Progenitor cell of endocrine pancreas (in vitro differentiated cells): ENCODE measurements around the gene RPRD1B. TPM values are rescaled to one million over a fixed set of nuclear protein-coding genes. Genes with fewer than 3 reads are reported as not detected.

Source experiments
- DNase-seq: peaks from one replicate; pipeline ENCODE4 v3.0.0; 2021; ENCODE audit warnings: low spot score; ENCODE audit not compliant: unreplicated experiment
- H3K27ac Mint-ChIP-seq: 2 replicates; pipeline ENCODE4 v1.8.0; 2021; ENCODE audit warnings: mild to moderate bottlenecking, moderate library complexity, mixed read lengths
- H3K27me3 Mint-ChIP-seq: 2 replicates; pipeline ENCODE4 v1.8.0; 2021; ENCODE audit warnings: mixed read lengths
- H3K36me3 Mint-ChIP-seq: 2 replicates; pipeline ENCODE4 v1.8.0; 2022; ENCODE audit warnings: mixed read lengths; ENCODE audit not compliant: insufficient read depth
- H3K4me1 Mint-ChIP-seq: 2 replicates; pipeline ENCODE4 v1.8.0; 2021; ENCODE audit warnings: low read depth, mixed read lengths
- H3K4me3 Mint-ChIP-seq: 2 replicates; pipeline ENCODE4 v1.8.0; 2021; ENCODE audit warnings: low read depth, mild to moderate bottlenecking, moderate library complexity, mixed read lengths
- H3K9me3 Mint-ChIP-seq: 2 replicates; pipeline ENCODE4 v1.8.0; 2021; ENCODE audit warnings: low read depth, mixed read lengths
- CTCF ChIP-seq: fragments of 200-600 bp; sonication (generic); IDR thresholded peaks from one replicate; pipeline ENCODE4 v1.5.0; 2021; ENCODE audit warnings: antibody characterized with exemption, mild to moderate bottlenecking; ENCODE audit not compliant: unreplicated experiment
- total RNA-seq: library from RNA; stranded (reverse); gene quantifications from 2 replicates; pipeline ENCODE4 v1.2.1, GENCODE V29; 2021

The RPRD1B gene
- total RNA-seq, 1 donor from 2014 or later: 31.7 TPM

DNA sequence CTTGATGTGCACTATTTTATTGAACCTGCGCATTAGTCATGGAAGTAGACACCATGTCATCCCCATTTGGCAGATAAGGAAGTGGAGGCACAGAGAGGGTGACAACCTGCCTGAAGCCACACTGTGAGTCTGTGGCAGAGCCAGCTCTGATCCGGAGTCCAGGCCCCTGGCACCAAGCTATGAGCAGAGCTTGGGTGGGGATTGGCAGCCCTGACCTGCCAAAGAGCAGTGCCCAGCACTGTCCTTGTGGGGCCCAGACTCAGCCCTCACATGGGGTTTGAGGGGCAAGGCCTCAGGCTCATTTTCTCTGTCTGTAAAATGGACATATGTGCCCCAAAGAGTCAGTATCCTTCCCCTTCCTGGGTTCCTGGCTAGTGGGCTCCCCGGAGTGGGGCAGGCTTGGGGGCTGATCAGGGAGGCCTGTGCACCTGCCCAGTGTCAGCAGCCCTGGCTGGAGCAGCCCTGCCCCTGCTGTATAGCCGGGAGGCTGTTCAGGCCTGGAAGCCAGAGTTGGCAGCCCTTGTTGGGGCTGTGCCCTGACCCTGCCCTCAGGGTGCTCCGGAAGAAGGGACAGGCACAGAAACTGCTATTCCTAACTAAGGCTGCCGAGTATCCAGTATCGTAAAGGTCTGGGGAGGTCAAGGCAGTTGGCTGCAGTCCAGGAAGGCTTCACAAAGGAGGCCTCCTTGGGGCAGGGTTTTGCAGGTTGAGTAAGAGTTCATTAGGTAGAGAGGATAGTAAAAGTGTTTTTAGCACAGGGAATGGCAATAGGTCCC, 92.8 kb downstream of the RPRD1B start:
- DNase-seq: no peak
- no peak overlapping the region for H3K4me3 Mint-ChIP-seq
- H3K27ac Mint-ChIP-seq: no peak overlapping the region
- no peaks in the 10 kb centered on the region for H3K36me3 Mint-ChIP-seq
- H3K9me3 Mint-ChIP-seq: no peaks in the 10 kb centered on the region
- peaks cover 8% of the 10 kb centered on the region for H3K4me1 Mint-ChIP-seq
- no peaks in the 10 kb centered on the region for H3K27me3 Mint-ChIP-seq
- no peak for TF ChIP-seq CTCF

DNA sequence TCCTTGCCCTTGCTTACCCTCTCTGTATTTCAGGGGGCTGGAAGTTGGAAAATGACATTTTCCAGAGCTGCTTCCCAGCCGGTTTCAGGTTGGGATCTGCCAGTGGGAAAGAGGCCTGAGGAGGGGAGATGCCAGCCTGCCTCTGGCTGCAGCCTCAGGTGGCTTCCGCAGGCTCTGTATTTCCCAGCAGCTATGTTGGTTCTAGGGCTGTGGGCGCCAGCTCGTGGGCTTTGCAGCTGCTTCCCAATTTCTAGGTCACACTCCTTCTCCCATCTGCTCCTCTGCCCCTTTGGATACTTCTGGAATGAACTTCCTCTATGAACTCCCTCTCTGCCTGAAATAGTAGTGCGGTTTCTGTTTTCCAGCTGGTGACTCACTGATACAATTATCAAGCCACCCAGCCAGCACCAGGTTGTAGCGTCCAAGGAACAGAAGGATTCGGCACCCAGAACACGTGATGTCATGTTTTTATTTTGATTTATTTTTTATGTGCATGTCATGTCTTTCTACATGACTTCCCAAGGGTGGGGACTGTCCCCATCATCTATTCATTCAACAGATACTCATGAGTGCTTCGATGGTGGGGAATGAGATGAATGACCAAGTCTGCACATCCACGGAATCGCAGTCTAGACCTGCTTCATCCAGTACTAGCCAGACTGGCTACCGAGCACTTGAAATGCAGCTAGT, 93.5 kb downstream of the RPRD1B start:
- Mint-ChIP-seq H3K9me3 (no peaks in the 10 kb centered on the region), H3K4me1 (peaks cover 8% of the 10 kb centered on the region), H3K4me3 (no peak overlapping the region), H3K36me3 (no peaks in the 10 kb centered on the region), H3K27ac (no peak overlapping the region), H3K27me3 (no peaks in the 10 kb centered on the region)
- no peak for TF ChIP-seq CTCF
- DNase-seq: no peak

DNA sequence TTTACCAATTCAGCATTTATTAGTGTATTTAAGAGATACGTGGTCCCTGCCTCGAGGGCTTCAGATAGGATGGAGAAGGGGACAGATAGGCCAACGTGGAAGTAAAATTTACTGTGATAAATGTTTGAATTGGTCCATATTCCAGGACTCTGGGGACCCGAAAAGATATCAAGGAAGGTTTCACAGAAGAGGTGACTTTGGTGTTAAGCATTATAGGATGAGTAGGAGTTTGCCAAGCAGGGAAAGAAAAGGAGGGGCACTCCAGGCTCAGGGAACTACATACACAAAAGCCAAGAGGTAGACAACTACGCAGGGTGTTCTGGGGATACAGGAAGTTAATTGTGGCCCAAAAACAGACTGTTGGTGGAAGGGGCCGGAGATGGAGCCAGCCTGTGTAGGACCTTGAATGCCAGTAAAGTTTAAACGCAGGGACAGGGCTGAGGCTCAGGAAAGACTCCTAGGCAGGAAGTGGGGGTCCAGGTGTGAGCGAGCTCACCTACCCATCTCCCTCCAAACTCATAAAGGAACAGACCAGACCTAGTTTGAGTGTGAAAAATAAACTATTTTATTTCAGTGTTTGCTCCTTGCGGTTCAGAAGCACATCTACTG, 94.5 kb downstream of the RPRD1B start:
- Mint-ChIP-seq H3K9me3 (no peaks in the 10 kb centered on the region), H3K27ac (no peak overlapping the region), H3K36me3 (no peaks in the 10 kb centered on the region), H3K27me3 (no peaks in the 10 kb centered on the region), H3K4me3 (no peak overlapping the region), H3K4me1 (peaks cover 4% of the 10 kb centered on the region)
- DNase-seq: no peak
- no peak for TF ChIP-seq CTCF

GRCh38 chr20:38128691-38129090, 95.1 kb downstream of the RPRD1B start:
- DNase-seq: no peak
- H3K27me3 Mint-ChIP-seq: peaks cover under 1% of the 10 kb centered on the region
- H3K9me3 Mint-ChIP-seq: no peaks in the 10 kb centered on the region
- no peaks in the 10 kb centered on the region for H3K4me1 Mint-ChIP-seq
- no peak overlapping the region for H3K27ac Mint-ChIP-seq
- H3K4me3 Mint-ChIP-seq: no peak overlapping the region
- no peaks in the 10 kb centered on the region for H3K36me3 Mint-ChIP-seq
- TF ChIP-seq CTCF: no peak

DNA sequence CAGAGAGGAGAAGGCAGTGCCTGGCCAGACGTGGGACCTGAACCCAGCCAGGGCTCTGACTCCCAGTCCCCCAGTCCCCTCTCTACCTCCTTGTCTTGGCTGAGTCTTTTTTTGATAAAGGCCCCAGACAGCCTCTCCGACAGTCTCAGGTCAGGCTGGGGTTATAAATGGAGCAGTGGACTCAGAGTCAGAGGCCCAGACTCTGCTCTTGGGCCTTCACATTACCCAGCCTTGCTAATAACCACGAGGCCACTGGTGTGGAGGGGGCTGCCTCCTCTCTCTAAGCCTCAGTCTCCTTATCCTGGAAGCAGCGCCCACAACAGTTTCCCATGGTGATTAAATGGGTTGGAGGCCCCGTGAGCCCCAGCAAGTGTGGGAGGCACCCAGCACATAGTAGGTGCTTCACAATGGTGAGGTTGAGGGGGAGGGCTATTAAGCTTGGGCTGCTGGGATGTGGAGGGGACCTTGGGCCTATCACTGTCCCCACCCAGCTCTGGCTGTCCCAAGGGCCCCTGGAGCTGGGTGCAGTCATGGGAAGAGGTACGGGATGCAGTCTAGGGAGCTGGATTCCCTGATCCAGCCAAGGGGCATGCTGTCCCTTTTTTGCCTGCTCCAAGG, 95.8 kb downstream of the RPRD1B start:
- peaks cover 4% of the 10 kb centered on the region for H3K27me3 Mint-ChIP-seq
- no peak overlapping the region for H3K4me3 Mint-ChIP-seq
- no peak for TF ChIP-seq CTCF
- no peak for DNase-seq
- H3K9me3 Mint-ChIP-seq: no peaks in the 10 kb centered on the region
- H3K4me1 Mint-ChIP-seq: no peaks in the 10 kb centered on the region
- no peak overlapping the region for H3K27ac Mint-ChIP-seq
- no peaks in the 10 kb centered on the region for H3K36me3 Mint-ChIP-seq
